HCT116 (cell line): ENCODE measurements around the gene ATG2B. TPM values are rescaled to one million over a fixed set of nuclear protein-coding genes. Genes with fewer than 3 reads are reported as not detected.

Source experiments
- ATAC-seq: fragments of 200-7000 bp; cut with Tn5 transposase; 2 replicates; pipeline ENCODE4 v1.9.1; 2020; ENCODE audit warnings: mild to moderate bottlenecking, moderate library complexity
- BruUV-seq: library from RNA; stranded (reverse); fragments of 400-500 nt; replicated peaks from 2 replicates; lab custom pipeline; 2021; lab: Mats Ljungman, UMichigan
- CTCF ChIA-PET: fragments of 300-600 bp; sonication (Branson Sonifier 250); formaldehyde crosslinking; loops from one replicate; lab custom pipeline; 2021; ENCODE audit warnings: antibody characterized with exemption; lab: Charles Lee
- POLR2A ChIA-PET: fragments of 300-600, 350-600 bp; sonication (Branson Sonifier 250); formaldehyde crosslinking; loops from one replicate; lab custom pipeline; 2021; ENCODE audit warnings: antibody characterized with exemption; lab: Charles Lee
- RAD21 ChIA-PET, 2 experiments: fragments of 300-600 bp; sonication (Branson Sonifier 250); formaldehyde crosslinking; loops; one replicate each; lab custom pipeline; 2023; ENCODE audit warnings: low total read pairs in 2 of 2; ENCODE audit not compliant: uncharacterized antibody in 2 of 2, unreplicated experiment in 2 of 2, low non-redundant PET in 1 of 2; lab: Charles Lee
- DNase-seq: peaks from one replicate; pipeline ENCODE4 v3.0.0-alpha.2; 2010; ENCODE audit warnings: low read depth, low spot score
- H2AFZ ChIP-seq: fragments of 200-600 bp; shearing (Covaris generic), sonication (generic); 2 replicates; pipeline ENCODE4 v1.6.1; 2017; ENCODE audit warnings: low read depth, mixed run types, mixed read lengths, antibody characterized with exemption, low read length; ENCODE audit not compliant: poor library complexity, severe bottlenecking
- H3K27ac ChIP-seq: 2 replicates; pipeline ENCODE4 v1.5.1; 2012; ENCODE audit warnings: low read depth, low read length
- H3K27me3 ChIP-seq: fragments of 200-600 bp; sonication (generic); 2 replicates; pipeline ENCODE4 v1.6.1; 2016; ENCODE audit warnings: mixed run types, low read length, mixed read lengths; ENCODE audit not compliant: insufficient read depth
- H3K36me3 ChIP-seq, 2 experiments: fragments of 200-500 bp in 1 of 2; fragments of 200-600 bp in 1 of 2; sonication (Bioruptor generic) in 1 of 2; sonication (generic) in 1 of 2; 2 replicates each; pipeline versions ENCODE4 v1.5.1 to v1.6.1; 2014 to 2016; ENCODE audit warnings: low read length in 2 of 2, inconsistent platforms in 1 of 2, mixed read lengths in 1 of 2, mixed run types in 1 of 2; ENCODE audit not compliant: insufficient read depth in 2 of 2, control insufficient read depth in 1 of 2
- H3K4me1 ChIP-seq, 2 experiments: fragments of 200-600 bp in 1 of 2; sonication (generic) in 1 of 2; 2 replicates each; pipeline versions ENCODE4 v1.5.1 to v1.6.1; 2012 to 2017; ENCODE audit warnings: low read length in 2 of 2, inconsistent platforms in 1 of 2, mild to moderate bottlenecking in 1 of 2, mixed read lengths in 1 of 2, mixed run types in 1 of 2, moderate library complexity in 1 of 2; ENCODE audit not compliant: insufficient read depth in 2 of 2, control insufficient read depth in 1 of 2
- H3K4me2 ChIP-seq: fragments of 200-600 bp; sonication (generic); 2 replicates; pipeline ENCODE4 v1.6.1; 2017; ENCODE audit warnings: mixed run types, low read length, mixed read lengths
- H3K4me3 ChIP-seq, 2 experiments: fragments of 200-600 bp in 1 of 2; sonication (generic) in 1 of 2; replicated peaks in 1 of 2; 2 replicates each; pipeline ENCODE4 v1.5.1; 2011 to 2016; ENCODE audit warnings: low read length in 2 of 2, control low read depth in 1 of 2, low read depth in 1 of 2, mild to moderate bottlenecking in 1 of 2, mixed read lengths in 1 of 2, mixed run types in 1 of 2
- H3K79me2 ChIP-seq: fragments of 200-600 bp; sonication (generic); 2 replicates; pipeline ENCODE4 v1.6.1; 2017; ENCODE audit warnings: mild to moderate bottlenecking, mixed run types, low read length, moderate library complexity, mixed read lengths; ENCODE audit not compliant: insufficient read depth
- H3K9ac ChIP-seq: fragments of 200-600 bp; sonication (generic); 2 replicates; pipeline ENCODE4 v1.6.1; 2016; ENCODE audit warnings: low read length, mixed read lengths
- H3K9me2 ChIP-seq: fragments of 200-600 bp; sonication (generic), shearing (Covaris generic); 2 replicates; pipeline ENCODE4 v1.6.1; 2017; ENCODE audit warnings: mixed run types, mild to moderate bottlenecking, moderate library complexity; ENCODE audit not compliant: insufficient read depth
- H3K9me3 ChIP-seq, 2 experiments: fragments of 200-500 bp in 1 of 2; fragments of 200-600 bp in 1 of 2; sonication (Bioruptor generic) in 1 of 2; sonication (generic) in 1 of 2; 2 replicates each; pipeline ENCODE4 v1.6.1; 2014 to 2017; ENCODE audit warnings: low read length in 2 of 2, mixed read lengths in 2 of 2, inconsistent platforms in 1 of 2, low read depth in 1 of 2, mild to moderate bottlenecking in 1 of 2, mixed run types in 1 of 2, moderate library complexity in 1 of 2; ENCODE audit not compliant: control insufficient read depth in 1 of 2, insufficient read depth in 1 of 2
- H4K20me1 ChIP-seq: fragments of 200-600 bp; sonication (generic), shearing (Covaris generic); 2 replicates; pipeline ENCODE4 v1.6.1; 2017; ENCODE audit warnings: mixed run types, mild to moderate bottlenecking, moderate library complexity; ENCODE audit not compliant: insufficient read depth
- ATF3 ChIP-seq: IDR thresholded peaks from 2 replicates; pipeline ENCODE4 v1.6.1; 2012
- CBX3 ChIP-seq: IDR thresholded peaks from 2 replicates; pipeline ENCODE4 v1.6.1; 2012; ENCODE audit warnings: low read depth
- CEBPB ChIP-seq: IDR thresholded peaks from 2 replicates; pipeline ENCODE4 v1.6.1; 2012; ENCODE audit warnings: low read depth
- EGR1 ChIP-seq: IDR thresholded peaks from 2 replicates; pipeline ENCODE4 v1.6.1; 2012; ENCODE audit warnings: low read depth
- ELF1 ChIP-seq: IDR thresholded peaks from 2 replicates; pipeline ENCODE4 v1.6.1; 2012; ENCODE audit warnings: low read depth, borderline replicate concordance
- EZH2phosphoT487 ChIP-seq: fragments of 200-600 bp; IDR thresholded peaks from 2 replicates; pipeline ENCODE4 v1.6.1; 2018; ENCODE audit warnings: antibody characterized with exemption, borderline replicate concordance
- FOSL1 ChIP-seq: IDR thresholded peaks from 2 replicates; pipeline ENCODE4 v1.6.1; 2012; ENCODE audit warnings: low read depth
- POLR2AphosphoS5 ChIP-seq: IDR thresholded peaks from 2 replicates; pipeline ENCODE4 v1.6.1; 2011; ENCODE audit warnings: mild to moderate bottlenecking, low read depth, low read length, moderate library complexity
- RAD21 ChIP-seq: IDR thresholded peaks from 2 replicates; pipeline ENCODE4 v1.6.1; 2012; ENCODE audit warnings: low read depth, mild to moderate bottlenecking
- SIN3A ChIP-seq: IDR thresholded peaks from 2 replicates; pipeline ENCODE4 v1.6.1; 2012; ENCODE audit warnings: low read depth
- SP1 ChIP-seq: IDR thresholded peaks from 2 replicates; pipeline ENCODE4 v1.6.1; 2012; ENCODE audit warnings: low read depth
- SRF ChIP-seq: IDR thresholded peaks from 2 replicates; pipeline ENCODE4 v1.6.1; 2012; ENCODE audit warnings: low read depth
- TCF7L2 ChIP-seq: IDR thresholded peaks from 2 replicates; pipeline ENCODE4 v1.7.0; 2011; ENCODE audit warnings: borderline replicate concordance, inconsistent platforms; ENCODE audit not compliant: insufficient read depth, insufficient read length; ENCODE audit errors: extremely low read depth
- ZFX ChIP-seq: fragments of 450-650 bp; IDR thresholded peaks from 2 replicates; pipeline ENCODE4 v1.6.1; 2017
- ZNF274 ChIP-seq: fragments of 200-500 bp; sonication (Bioruptor generic); IDR thresholded peaks from 2 replicates; pipeline ENCODE4 v1.6.1; 2014; ENCODE audit warnings: mild to moderate bottlenecking, low read depth, low read length, inconsistent platforms
- intact Hi-C: fragments of 100-400 bp; cut with micrococcal nuclease; formaldehyde crosslinking; loops from 2 replicates; pipeline ENCODE4 v1.10.0; 2022
- total RNA-seq: library from RNA; stranded (reverse); gene quantifications from one replicate; pipeline ENCODE4 v1.2.1, GENCODE V29; 2021; ENCODE audit not compliant: unreplicated experiment
- TF ChIP-seq, protein P1 (sequence below): IDR thresholded peaks from 2 replicates; pipeline ENCODE4 v1.6.1; 2012; ENCODE audit warnings: low read depth
- TF ChIP-seq, protein P2 (sequence below), 3 experiments: fragments of 200-600 bp in 1 of 3; sonication (generic) in 1 of 3; IDR thresholded peaks in 2 of 3; conservative IDR thresholded peaks in 1 of 3; 2 replicates each; pipeline ENCODE4 v1.5.1; 2012 to 2017; ENCODE audit warnings: low read depth in 2 of 3, low read length in 2 of 3, antibody characterized with exemption in 1 of 3, borderline replicate concordance in 1 of 3, control low read depth in 1 of 3, mild to moderate bottlenecking in 1 of 3, mixed read lengths in 1 of 3, mixed run types in 1 of 3, moderate library complexity in 1 of 3; ENCODE audit not compliant: insufficient read depth in 1 of 3
- TF ChIP-seq, protein P3 (sequence below): IDR thresholded peaks from 2 replicates; pipeline ENCODE4 v1.6.1; 2012

The ATG2B gene
- total RNA-seq, 1 experiment from 2014 or later, result 6.4 TPM

DNA sequence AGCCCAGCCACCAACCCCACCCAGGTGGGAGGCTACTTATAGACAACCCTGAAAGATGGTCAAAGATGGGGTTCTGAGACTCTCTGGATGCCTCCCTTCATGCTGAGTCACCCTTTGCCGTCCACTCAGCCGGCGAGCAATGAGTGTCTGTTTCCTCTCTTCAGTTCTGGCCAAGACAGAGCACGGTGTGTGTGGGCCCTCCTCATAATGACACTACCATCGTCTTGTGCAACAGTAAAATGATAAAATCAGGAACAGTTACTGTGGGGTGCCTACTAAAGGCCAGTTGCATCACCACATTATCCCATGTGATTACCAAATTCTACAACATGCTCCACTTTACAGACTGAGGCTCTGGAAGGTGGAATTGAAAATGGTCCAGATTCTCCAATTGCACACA lies 114.1 kb downstream of the ATG2B start (continued):
- TF ChIP-seq, protein P1, sequence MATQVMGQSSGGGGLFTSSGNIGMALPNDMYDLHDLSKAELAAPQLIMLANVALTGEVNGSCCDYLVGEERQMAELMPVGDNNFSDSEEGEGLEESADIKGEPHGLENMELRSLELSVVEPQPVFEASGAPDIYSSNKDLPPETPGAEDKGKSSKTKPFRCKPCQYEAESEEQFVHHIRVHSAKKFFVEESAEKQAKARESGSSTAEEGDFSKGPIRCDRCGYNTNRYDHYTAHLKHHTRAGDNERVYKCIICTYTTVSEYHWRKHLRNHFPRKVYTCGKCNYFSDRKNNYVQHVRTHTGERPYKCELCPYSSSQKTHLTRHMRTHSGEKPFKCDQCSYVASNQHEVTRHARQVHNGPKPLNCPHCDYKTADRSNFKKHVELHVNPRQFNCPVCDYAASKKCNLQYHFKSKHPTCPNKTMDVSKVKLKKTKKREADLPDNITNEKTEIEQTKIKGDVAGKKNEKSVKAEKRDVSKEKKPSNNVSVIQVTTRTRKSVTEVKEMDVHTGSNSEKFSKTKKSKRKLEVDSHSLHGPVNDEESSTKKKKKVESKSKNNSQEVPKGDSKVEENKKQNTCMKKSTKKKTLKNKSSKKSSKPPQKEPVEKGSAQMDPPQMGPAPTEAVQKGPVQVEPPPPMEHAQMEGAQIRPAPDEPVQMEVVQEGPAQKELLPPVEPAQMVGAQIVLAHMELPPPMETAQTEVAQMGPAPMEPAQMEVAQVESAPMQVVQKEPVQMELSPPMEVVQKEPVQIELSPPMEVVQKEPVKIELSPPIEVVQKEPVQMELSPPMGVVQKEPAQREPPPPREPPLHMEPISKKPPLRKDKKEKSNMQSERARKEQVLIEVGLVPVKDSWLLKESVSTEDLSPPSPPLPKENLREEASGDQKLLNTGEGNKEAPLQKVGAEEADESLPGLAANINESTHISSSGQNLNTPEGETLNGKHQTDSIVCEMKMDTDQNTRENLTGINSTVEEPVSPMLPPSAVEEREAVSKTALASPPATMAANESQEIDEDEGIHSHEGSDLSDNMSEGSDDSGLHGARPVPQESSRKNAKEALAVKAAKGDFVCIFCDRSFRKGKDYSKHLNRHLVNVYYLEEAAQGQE, result no peak
- no peak for TF ChIP-seq FOSL1
- TF ChIP-seq, protein P2, sequence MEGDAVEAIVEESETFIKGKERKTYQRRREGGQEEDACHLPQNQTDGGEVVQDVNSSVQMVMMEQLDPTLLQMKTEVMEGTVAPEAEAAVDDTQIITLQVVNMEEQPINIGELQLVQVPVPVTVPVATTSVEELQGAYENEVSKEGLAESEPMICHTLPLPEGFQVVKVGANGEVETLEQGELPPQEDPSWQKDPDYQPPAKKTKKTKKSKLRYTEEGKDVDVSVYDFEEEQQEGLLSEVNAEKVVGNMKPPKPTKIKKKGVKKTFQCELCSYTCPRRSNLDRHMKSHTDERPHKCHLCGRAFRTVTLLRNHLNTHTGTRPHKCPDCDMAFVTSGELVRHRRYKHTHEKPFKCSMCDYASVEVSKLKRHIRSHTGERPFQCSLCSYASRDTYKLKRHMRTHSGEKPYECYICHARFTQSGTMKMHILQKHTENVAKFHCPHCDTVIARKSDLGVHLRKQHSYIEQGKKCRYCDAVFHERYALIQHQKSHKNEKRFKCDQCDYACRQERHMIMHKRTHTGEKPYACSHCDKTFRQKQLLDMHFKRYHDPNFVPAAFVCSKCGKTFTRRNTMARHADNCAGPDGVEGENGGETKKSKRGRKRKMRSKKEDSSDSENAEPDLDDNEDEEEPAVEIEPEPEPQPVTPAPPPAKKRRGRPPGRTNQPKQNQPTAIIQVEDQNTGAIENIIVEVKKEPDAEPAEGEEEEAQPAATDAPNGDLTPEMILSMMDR (IDR thresholded peaks at IDR 0.05 in 2 of 3, conservative IDR thresholded peaks at IDR 0.05 in 1 of 3; ENCODE audit: borderline replicate concordance in 1 of 3, insufficient read depth in 1 of 3, low read depth in 2 of 3, low read length in 2 of 3), result no peak

DNA sequence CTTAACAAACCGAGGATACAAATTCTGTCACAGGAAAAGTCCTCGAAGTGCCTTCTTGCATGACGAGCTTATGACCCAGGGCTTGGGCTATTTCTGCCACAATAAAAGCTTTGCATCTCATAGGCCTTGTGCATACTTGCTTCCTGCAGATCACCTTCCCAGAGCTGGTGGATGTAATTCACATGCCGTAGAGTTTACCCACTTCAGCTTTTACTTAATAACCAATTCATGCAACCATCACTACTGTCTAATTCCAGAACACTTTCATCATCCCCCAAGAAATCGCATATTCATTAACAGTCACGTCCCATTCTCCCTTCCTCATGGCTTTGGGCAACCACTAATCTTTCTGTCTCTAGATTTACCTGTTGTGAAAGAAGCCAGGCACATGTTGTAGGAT lies 116.1 kb downstream of the ATG2B start:
- RAD21 ChIA-PET, result no interaction called here
- POLR2A ChIA-PET, result no interaction called here
- intact Hi-C loops, result no loop called here
- TF ChIP-seq ZNF274 (no peak), CBX3 (no peak), SIN3A (no peak), ELF1 (no peak), ATF3 (no peak), TCF7L2 (no peak), EZH2phosphoT487 (no peak), SP1 (no peak), CEBPB (no peak), ZFX (no peak), FOSL1 (no peak), SRF (no peak), POLR2AphosphoS5 (no peak), RAD21 (no peak), EGR1 (no peak)
- TF ChIP-seq, protein P3, sequence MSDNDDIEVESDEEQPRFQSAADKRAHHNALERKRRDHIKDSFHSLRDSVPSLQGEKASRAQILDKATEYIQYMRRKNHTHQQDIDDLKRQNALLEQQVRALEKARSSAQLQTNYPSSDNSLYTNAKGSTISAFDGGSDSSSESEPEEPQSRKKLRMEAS, result no peak
- TF ChIP-seq, protein P1, result no peak
- ATAC-seq, result no peak
- no peaks in the 10 kb centered on the region for H3K9me2 ChIP-seq
- no peak overlapping the region for H3K4me2 ChIP-seq
- no peaks in the 10 kb centered on the region for H3K79me2 ChIP-seq
- DNase-seq, result no peak
- CTCF ChIA-PET, result no interaction called here
- no peaks in the 10 kb centered on the region for H3K36me3 ChIP-seq
- H2AFZ ChIP-seq, result no peak overlapping the region
- H3K27me3 ChIP-seq, result no peaks in the 10 kb centered on the region
- H3K4me3 ChIP-seq, result no peak overlapping the region
- H3K4me1 ChIP-seq, result no peaks in the 10 kb centered on the region
- BruUV-seq, result no TSS peak
- no peak overlapping the region for H3K9ac ChIP-seq
- H3K27ac ChIP-seq, result no peak overlapping the region
- H4K20me1 ChIP-seq, result no peaks in the 10 kb centered on the region
- no peaks in the 10 kb centered on the region for H3K9me3 ChIP-seq
